ENCODE results near the gene LRP1B.

DNA sequence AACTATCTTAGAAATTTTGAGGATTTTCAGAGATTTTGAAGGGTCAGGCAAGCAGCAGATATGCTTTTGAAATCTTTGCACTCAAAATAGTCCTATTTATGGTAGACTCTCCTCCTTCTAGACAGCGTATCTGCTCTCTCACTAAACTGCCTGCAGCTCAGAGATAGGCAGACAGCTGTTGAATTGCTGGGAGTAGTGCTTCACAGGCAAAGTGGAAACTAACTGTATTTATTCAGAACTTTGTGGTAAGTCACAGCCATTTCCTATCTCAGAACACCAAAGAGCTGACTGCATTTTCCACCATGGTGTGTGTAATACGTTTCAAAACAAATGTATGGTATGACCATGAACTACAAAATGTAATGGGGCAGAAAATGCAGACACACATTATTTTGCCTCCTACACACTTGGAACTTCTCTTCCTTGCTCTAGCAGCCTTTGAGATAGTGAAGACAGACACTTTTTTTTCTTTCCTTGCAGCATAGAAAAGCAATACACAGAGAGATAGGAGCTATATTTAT is 352.4 kb downstream of the LRP1B start:
- TF ChIP-seq POLR2A (IDR thresholded peaks at IDR 0.05): no peak
- TF ChIP-seq, protein P1, sequence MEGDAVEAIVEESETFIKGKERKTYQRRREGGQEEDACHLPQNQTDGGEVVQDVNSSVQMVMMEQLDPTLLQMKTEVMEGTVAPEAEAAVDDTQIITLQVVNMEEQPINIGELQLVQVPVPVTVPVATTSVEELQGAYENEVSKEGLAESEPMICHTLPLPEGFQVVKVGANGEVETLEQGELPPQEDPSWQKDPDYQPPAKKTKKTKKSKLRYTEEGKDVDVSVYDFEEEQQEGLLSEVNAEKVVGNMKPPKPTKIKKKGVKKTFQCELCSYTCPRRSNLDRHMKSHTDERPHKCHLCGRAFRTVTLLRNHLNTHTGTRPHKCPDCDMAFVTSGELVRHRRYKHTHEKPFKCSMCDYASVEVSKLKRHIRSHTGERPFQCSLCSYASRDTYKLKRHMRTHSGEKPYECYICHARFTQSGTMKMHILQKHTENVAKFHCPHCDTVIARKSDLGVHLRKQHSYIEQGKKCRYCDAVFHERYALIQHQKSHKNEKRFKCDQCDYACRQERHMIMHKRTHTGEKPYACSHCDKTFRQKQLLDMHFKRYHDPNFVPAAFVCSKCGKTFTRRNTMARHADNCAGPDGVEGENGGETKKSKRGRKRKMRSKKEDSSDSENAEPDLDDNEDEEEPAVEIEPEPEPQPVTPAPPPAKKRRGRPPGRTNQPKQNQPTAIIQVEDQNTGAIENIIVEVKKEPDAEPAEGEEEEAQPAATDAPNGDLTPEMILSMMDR (IDR thresholded peaks at IDR 0.05): no peak
